COLO668 (cell line): ENCODE results near the gene CT55.
A peak's percentile ranks its signal among the peaks of the same experiment; 100 is the strongest.
"Not testable (repeated sequence)": the region's sequence is repeated elsewhere in the genome, so short reads cannot be mapped to it uniquely, and the experiment has no call there.

Experiments
- DNase-seq: peaks from one replicate; lab custom pipeline; 2025; ENCODE audit not compliant: unreplicated experiment; lab: John Stamatoyannopoulos, UW

CT55 gene, protein sequence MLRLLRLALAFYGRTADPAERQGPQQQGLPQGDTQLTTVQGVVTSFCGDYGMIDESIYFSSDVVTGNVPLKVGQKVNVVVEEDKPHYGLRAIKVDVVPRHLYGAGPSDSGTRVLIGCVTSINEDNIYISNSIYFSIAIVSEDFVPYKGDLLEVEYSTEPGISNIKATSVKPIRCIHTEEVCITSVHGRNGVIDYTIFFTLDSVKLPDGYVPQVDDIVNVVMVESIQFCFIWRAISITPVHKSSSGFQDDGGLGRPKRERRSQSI

DNA sequence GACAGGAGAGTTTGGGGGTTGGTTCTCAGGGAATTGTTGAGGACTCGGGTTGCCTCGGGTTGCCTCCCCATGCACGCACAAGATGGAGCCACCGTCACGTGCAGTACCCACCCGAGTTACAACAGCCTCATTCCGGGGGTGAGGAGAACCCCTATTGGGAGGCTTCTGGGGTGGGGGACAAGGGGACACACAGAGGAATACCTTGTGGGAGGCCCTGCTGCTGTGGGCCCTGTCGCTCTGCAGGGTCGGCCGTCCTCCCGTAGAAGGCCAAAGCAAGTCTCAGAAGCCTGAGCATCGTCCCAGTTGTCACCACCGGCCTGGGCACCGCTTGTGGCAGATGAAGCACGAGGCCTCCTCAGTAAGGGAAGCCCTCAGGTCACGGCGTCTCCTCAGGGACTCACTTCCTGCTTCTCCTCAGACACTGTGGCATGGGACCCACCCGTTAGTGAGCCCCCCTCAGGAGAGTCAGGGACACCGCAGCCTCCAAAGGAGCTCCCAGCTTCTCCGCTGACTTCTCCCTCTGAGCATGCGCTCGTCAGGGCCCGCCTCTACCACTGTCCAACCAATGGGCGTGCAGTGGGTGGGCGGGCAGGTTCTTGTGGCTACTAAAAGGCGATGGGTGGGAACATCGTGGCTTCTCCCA is at the start of gene CT55:
CT55 (minus strand) TSS at position 522 of the 643 bp plus-strand sequence; CDS start at position 295, 227 bp downstream.
- DNase-seq, result no peak

DNA sequence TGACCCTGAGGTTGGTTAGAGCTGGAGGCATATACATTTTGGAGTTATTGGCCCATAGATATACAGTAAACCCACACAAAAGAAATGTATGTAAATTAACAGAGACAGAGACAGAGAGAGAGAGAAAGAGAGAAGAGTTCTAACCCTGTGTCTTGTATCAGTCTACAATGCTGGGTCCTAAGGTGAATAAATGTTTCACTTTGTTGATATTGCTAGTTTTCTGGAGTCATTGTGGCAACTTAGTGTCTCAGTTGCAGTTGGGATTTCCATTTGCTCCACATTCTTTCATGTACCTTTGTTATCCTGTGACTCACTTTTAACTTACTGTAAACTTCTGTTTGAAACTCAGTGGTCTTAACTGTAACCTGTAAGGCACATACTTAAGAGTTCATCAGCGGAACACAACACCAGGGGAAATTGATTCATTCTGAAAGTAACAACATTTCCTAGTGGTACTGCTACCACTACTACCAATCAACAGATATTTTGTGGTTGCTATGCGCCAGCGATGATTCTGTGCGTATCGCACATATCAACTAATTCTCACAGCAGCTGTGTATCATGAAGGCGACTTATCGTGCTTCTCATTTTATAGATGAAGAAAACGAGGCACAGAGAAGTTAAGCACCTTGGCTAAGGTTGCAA is 42.1 kb upstream of the CT55 start:
- DNase-seq, result no peak

DNA sequence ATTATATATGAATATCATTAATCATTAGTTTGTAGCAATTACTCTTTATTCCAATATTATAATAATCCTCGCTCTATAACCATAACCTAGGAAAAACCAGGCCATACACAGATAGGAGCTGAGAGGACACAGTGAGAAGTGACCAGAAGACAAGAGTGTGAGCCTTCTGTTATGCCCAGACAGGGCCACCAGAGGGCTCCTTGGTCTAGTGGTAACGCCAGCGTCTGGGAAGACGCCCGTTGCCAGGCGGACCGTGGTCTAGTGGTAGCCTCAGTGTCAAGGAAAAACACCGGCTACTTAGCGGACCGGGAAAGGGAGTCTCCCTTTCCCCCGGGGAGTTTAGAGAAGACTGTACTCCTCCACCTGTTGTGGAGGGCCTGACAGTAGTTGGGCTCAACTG is 35.2 kb upstream of the CT55 start:
- not testable (repeated sequence) for DNase-seq

DNA sequence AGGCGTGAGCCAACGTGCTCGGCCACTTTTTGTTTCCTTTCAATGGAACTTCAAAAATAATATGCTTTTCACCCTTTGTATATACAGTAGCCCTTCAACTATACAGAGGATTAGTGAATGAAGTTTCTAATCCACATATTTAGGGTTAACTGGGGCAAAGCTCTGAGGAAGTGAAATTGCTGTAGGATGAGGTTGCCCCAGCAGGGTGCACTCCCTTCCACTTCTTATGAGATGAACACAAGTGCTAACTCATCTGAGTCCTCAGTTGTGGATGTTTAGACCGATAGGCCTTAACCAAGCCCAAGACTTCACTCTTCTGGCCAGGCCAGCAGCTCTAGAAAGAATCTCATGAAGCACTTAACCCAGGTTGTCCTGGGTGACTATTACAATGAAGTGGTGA is 29.1 kb upstream of the CT55 start:
- no peak for DNase-seq

DNA sequence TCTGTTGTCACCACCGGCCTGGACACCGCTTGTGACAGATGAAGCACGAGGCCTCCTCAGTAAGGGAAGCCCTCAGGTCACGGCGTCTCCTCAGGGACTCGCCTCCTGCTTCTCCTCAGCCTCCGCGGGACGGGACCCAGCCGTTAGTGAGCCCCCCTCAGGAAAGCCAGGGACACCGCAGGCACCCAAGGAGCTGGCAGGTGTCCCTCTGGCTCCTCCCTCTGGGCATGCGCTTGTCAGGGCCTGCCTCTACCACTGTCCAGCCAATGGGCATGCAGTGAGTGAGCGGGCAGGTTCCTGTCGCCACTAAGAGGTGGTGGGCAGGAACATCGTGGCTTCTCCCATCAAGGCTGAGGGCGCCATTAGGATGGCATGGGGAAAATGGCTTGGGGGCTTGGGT is 23.5 kb upstream of the CT55 start:
- no peak for DNase-seq

DNA sequence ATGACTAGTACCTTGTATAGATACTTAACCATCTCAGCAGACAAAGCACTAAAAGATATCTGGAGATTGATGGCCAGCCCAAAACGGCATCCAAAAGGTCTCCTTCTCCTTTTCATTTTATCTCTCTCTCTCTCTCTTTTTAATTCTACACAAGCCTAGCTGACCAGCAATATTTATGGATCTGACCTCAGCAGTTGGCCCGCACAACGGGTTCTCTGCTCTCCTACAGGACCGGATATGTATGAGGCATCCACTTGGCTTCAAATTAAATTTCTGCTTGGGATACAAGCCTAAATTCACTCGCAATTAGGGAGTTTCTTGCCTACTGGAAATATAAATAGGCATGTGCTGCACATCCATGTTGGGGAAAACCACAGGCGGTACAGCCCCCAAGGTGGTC is 22.5 kb upstream of the CT55 start:
- no peak for DNase-seq

DNA sequence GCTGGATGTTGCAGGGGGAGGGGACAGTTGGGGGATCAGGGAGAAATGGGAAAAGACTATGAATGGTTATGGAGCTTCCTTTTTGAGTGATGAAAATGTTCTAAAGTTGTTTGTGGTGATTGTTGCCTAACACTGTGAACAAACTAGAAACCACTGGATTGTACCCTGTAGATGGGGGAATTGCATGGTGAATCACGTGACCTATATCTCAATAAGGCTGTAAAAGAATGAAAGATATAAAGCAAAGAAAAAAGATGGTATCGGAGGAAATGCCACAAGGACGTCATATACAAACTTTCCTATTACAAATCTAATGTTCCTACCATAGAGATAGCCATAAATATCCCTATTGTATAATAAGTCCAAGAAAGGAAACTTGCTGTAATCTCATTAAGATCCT is 20.6 kb upstream of the CT55 start:
- no peak for DNase-seq

DNA sequence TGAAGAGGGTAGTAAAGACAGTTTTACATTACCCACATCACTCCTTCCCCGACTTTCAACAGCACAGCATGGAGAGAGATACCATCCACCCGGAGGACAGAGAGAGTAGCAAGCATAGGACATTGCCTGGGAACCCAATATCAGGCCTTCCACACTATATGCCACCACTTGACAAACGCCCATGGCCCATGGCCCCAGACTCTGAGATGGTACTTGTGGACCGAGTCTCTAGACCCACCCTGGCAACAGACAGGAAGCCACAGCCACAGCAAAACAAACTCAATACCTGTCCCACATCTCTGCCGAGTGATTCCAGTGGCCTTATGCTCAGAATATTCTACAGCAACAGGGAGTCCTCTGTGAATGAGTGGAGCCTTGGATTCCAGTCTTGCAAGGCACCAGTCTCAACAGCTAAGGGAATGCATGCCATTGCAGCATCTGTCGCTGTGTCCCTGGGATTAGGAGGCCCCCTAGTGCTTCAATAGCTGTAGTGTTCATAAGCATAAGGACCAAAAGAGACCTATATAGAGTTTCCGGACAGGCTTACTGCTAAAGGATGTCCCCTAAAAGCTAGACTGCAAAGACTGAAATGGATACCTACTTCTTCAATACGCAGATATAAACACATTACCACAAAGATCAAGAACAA is 14.7 kb upstream of the CT55 start:
- DNase-seq, result peak; percentile 19

DNA sequence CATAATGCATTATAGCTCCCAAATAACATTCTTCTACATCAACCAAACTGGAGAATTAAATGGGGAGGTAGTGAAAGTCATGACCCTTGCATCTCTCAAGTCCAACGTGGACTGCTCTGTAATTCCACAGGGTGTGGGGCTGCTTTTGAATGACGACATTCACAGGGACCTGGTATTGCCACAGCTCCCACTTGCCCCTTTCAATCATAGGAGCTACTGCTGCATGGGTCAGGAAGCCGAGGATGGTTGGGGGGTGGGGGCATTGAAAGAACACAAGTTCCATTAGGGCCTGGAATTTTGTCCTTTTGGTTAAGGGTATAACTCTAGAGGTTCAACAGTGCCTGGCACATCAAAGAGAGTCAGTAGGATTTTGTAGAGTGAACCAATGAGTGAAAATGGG is 7.4 kb upstream of the CT55 start:
- no peak for DNase-seq

DNA sequence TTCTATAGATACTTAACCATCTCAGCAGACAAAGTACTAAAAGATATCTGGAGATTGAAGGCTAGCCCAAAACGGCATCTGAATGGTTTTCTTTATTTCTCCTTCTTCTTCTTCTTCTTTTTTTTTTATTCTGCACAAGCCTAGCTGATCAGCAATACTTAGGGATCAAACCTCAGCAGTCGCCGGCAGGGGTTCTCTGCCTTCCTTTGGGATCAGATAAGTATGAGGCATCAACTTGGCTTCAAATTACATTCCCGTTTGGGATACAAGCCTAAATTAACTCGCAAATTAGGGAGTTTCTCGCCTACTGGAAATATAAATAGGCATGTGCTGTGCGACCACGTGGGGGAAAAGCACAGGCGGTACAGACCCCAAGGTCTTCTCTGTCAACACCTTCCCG is 730 bp downstream of the CT55 start:
- no peak for DNase-seq

DNA sequence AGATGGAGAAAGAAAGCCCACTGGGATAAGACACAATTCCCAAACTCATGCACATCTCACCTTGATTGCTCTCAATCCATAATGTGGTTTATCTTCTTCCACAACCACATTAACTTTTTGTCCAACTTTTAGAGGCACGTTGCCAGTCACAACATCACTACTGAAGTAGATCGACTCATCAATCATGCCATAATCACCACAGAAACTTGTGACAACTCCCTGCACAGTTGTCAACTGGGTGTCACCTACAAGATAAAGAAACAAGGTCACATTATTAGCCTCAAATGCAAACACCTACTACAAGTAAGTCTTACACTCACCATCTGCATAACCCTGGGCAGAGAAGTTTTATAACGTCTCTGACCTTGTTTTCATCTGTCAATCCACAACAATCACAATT is 1.7 kb downstream of the CT55 start:
- DNase-seq, result not testable (repeated sequence)

DNA sequence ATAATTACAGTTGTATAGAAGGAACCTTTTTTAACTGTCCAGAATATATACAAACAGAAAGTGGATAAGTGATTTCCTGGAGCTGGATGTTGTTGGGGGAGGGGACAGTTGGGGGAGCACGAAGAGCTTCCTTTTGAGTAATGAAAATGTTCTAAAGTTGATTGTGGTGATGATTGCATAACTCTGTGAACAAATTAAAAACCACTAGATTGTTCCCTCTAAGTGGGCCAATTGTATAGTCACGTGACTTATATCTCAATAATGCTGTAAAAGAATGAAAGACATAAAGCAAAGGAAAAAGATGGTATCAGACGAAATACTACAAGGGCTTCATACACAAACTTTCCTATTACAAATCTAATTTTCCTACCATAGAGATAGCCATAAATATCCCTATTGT is 2.7 kb downstream of the CT55 start:
- no peak for DNase-seq

DNA sequence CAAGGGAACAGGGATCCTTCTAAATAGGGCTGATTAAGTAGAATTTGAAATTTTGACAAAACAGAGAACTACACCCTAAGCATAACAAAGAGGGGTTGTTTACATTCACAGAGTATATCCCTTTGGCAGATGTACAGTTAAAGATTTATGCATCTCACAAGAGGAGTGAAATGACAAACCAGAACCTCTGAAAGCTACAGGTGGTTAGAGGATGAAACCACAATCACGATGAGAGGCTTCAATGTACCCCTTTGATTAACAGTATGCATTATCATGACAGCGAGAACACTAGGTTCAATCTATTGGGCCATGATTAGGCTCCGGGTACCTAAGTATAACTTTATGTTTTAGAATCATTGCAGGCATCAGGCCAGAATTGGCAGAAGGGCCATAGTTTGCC is 16.5 kb downstream of the CT55 start:
- not testable (repeated sequence) for DNase-seq

DNA sequence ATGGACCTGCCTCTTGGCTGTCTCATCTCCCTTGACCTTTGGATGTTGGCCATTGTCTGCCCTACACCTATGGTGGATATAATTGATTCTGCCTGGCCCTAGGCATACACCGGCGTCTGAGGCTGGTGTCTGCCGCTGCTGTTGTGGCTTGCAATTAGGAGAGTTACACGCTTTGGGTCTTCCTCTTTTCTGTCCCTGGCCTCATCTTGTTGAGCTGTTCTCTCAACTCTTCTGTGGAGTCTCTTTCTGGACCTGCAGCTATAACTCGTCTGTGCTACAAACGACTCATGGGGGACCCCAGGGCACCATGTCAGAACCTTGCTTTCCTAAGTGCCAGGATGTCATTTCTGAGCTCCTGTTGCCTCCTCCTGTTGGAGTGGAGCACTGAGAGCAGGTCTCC is 45.1 kb downstream of the CT55 start:
- DNase-seq, result not testable (repeated sequence)

DNA sequence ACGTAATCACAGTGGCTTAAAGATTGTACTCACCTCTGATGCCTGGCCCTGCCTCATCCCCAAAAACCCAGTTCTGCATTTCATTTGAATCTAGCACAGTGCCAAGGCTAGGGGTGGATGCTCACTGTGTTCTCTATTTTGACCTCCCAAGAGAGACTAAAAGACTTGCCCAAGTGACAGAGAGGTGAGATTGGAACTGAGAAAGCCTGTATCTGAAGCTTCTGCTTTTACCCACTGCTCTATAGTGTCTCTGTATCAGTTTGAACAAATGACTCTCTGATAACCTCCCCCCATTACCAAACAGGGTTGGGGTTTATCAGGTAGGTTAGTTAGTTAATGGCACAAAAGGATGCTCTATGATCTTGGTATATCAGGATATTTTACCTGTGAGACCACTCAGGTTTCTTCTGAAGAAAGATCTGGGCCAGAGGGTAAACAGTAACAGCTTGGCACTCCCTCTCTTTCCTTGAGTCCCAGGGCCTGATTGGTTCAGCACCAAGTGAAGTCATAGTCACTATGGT is 51.1 kb downstream of the CT55 start, which contains the start of gene ETDB:
ETDB (minus strand) TSS at position 471 of the 521 bp plus-strand sequence. CDS start 1,265 bp downstream, outside the sequence.
- not testable (repeated sequence) for DNase-seq

DNA sequence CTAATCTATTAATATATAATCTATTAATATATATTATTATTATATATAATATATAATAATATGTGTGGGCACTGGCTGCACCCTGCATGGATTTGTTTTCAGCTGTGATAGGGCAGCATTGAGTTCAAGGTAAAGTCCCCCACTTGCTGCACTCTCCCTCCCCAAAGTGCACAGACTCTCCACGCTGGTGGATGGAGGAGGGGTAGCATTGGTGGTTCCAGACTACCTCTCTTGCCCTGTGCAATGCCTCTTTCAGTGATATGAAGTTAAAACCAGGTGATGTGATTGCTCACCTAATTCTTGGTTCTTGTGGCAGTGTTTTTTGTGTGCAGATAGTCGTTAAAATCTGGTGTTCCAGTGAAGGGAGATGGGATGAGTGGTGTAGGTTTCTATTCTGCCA is 55.1 kb downstream of the CT55 start:
- DNase-seq, result not testable (repeated sequence)

DNA sequence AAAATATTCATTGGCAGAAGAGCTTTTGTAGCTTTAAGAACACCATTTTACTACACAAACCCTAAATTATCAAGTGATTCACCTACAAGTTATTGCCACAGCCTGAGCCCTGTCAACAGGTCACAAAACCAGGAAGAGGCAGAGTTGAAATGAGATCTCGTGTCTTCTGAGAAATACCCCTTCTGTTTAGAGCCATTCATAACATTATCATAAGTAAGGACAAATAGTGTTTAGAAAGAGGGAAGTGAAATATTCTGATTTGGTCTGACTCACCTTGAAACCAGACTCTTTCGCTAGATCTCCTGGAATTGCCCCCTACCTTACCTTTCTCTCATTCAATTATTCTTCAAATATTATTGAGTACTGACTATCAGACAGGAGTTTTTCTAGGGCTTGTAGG is 56.8 kb downstream of the CT55 start:
- no peak for DNase-seq

DNA sequence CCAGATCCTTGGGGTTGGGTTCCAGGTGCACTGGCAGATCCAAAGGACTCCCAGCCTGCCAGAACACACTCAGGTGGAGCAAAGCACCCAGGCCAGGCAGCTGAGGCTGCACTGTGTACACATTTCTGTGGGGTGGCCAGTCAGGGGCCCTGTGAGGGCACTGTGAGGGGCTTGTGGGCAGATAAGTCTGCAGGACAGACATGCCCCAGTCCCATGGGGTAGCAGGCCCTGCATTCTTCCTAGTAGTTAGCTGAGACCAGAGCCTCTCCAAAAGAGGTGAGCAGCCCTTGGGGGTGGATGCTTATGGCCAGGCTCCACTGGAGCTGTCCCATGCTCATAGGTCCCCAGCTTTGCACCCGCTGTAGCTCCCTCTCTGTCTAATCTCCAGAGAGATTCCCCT is 58.5 kb downstream of the CT55 start:
- no peak for DNase-seq

DNA sequence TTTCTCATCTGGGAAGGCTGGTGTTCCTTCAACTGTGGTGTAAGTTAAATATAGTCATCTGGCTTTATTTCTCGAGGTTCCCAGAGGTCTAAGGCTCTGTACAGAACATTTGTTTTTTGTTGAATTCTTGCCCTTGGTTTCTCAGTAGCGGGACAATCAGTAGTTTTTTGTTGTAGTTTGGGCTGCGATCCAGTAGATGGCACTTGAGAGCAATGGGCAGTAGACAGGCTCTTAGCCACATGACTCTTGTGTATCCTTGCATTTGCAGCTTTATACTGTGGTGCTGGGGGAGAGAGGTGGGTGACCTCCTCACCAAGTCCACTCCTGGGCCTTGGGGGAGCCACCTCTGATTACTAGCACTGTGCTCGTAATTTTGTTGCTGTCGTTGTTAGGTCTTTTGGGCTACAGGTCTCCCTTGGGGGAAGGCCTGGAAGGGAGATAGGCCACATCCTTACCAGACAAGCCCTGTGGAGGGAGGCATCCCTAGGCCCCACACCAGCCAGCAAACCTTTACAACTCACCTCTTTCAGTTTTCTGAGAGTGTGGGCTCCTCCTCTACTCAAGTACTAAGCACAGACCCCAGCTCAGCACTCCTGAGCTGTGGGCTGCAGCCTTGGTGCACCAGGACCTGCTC is 59.0 kb downstream of the CT55 start:
- DNase-seq, result peak; percentile 5

DNA sequence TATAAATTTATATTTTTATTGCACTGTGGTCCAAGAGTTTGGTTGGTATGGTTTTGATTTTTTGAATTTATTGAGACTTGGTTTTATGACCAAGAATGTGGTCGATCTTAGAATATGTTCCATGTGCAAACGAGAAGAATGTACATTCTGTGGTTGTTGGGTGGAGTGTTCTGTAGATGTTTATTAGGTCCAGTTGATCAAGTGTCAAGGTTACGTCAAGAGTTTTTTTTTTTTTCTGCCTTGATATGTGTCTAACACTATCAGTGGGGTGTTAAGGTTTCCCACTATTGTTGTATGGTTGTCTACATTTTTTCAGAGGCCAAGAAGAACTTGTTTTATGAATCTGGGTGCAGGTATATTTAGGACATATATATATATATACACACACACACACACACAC is 61.6 kb downstream of the CT55 start:
- no peak for DNase-seq
